Mucosa of descending colon (tissue), 3 donors: ENCODE measurements around the gene COL23A1. TPM values are rescaled to one million over a fixed set of nuclear protein-coding genes. Genes with fewer than 3 reads are reported as not detected.
A peak's percentile ranks its signal among the peaks of the same experiment; 100 is the strongest.

Experiments
- ATAC-seq: fragments of 200-7000 bp; cut with Tn5 transposase; one replicate; pipeline ENCODE4 v1.9.1; 2020; ENCODE audit warnings: mild to moderate bottlenecking, moderate library complexity
- DNase-seq, 3 donors: peaks; one replicate each; pipeline ENCODE4 v3.0.0-alpha.2; 2020
- H3K36me3 ChIP-seq: fragments of 200-600 bp; one replicate; pipeline ENCODE4 v1.8.0; 2021; ENCODE audit warnings: low read depth, mild to moderate bottlenecking
- H3K4me1 ChIP-seq: fragments of 200-600 bp; one replicate; pipeline ENCODE4 v1.8.0; 2021; ENCODE audit warnings: low read depth, mild to moderate bottlenecking
- H3K4me3 ChIP-seq: fragments of 200-600 bp; one replicate; pipeline ENCODE4 v1.8.0; 2021; ENCODE audit warnings: mild to moderate bottlenecking
- H3K9me3 ChIP-seq: fragments of 200-600 bp; one replicate; pipeline ENCODE4 v1.8.0; 2021; ENCODE audit warnings: mild to moderate bottlenecking
- intact Hi-C, 2 donors: fragments of 100-400 bp; cut with DNase I in 1 of 2; cut with micrococcal nuclease in 1 of 2; formaldehyde crosslinking; loops; one replicate each; pipeline versions ENCODE4 v1.11.0 to v1.11.1; 2022; cut with DNase I, micrococcal nuclease
- total RNA-seq, 3 donors: library from RNA; stranded (reverse); fragmentation: NEBNext Ultra II Directional in 2 of 3; extraction: Animal tissue kit (Norgen Biotek cat#: 25700) in 2 of 3; gene quantifications; one replicate each; pipeline versions ENCODE4 v1.2.1 to v1.2.4, GENCODE V29; 2021 to 2023
- TF ChIP-seq, protein P1 (sequence below): fragments of 200-600 bp; IDR thresholded peaks from one replicate; pipeline ENCODE4 v1.8.0; 2022; ENCODE audit warnings: antibody characterized with exemption, mild to moderate bottlenecking
- donor health status: DM: no; HTN: no; CAD: no; lungs with moderate emphysema.
- donor health status: DM: no; HTN: no; CAD: no.
- donor health status: DM: no; HTN: yes; CAD: no.

COL23A1 gene
- total RNA-seq, 3 donors from 2014 or later = 0.17 to 2.7 (median 0.43) TPM

DNA sequence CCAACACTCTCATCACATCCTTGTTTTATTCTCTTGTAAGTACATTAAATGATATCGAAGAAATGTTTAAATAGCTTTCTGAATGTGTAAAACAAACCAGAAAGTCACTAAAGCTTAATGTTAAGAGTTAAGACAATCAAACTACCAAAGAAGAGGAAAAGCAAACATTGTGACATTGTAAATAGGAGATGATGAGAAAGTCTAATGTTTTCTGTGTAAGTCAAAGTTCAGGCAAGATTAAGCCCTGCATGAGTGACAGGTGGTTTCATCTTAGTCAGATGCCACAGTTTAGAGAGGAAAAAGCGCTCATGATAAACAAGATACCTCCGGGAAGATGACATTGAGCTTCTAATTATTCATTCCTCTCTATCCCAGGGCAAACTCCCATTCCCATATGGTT lies 306.7 kb downstream of the COL23A1 start:
- intact Hi-C loops = loop anchor here in 1 of 2 donors (10.0 kb wide), 1 partner anchor 271 kb away; no protein-coding TSS in a partner anchor
- DNase-seq = no peak
- peaks cover 10% of the 10 kb centered on the region for H3K9me3 ChIP-seq
- no peak for ATAC-seq
- TF ChIP-seq, protein P1, sequence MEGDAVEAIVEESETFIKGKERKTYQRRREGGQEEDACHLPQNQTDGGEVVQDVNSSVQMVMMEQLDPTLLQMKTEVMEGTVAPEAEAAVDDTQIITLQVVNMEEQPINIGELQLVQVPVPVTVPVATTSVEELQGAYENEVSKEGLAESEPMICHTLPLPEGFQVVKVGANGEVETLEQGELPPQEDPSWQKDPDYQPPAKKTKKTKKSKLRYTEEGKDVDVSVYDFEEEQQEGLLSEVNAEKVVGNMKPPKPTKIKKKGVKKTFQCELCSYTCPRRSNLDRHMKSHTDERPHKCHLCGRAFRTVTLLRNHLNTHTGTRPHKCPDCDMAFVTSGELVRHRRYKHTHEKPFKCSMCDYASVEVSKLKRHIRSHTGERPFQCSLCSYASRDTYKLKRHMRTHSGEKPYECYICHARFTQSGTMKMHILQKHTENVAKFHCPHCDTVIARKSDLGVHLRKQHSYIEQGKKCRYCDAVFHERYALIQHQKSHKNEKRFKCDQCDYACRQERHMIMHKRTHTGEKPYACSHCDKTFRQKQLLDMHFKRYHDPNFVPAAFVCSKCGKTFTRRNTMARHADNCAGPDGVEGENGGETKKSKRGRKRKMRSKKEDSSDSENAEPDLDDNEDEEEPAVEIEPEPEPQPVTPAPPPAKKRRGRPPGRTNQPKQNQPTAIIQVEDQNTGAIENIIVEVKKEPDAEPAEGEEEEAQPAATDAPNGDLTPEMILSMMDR = no peak
- no peak overlapping the region for H3K4me3 ChIP-seq
- no peaks in the 10 kb centered on the region for H3K36me3 ChIP-seq
- H3K4me1 ChIP-seq = no peaks in the 10 kb centered on the region

GRCh38 chr5:178282391-178282790 lies 307.8 kb downstream of the COL23A1 start:
- DNase-seq = peak in 1 of 3 donors; percentile 10
- no peak overlapping the region for H3K4me3 ChIP-seq
- intact Hi-C loops = loop anchor here in 1 of 2 donors (10.0 kb wide), 1 partner anchor 272 kb away; no protein-coding TSS in a partner anchor
- TF ChIP-seq, protein P1 = no peak
- H3K9me3 ChIP-seq = peaks cover 10% of the 10 kb centered on the region
- no peak for ATAC-seq
- no peaks in the 10 kb centered on the region for H3K36me3 ChIP-seq
- H3K4me1 ChIP-seq = no peaks in the 10 kb centered on the region

DNA sequence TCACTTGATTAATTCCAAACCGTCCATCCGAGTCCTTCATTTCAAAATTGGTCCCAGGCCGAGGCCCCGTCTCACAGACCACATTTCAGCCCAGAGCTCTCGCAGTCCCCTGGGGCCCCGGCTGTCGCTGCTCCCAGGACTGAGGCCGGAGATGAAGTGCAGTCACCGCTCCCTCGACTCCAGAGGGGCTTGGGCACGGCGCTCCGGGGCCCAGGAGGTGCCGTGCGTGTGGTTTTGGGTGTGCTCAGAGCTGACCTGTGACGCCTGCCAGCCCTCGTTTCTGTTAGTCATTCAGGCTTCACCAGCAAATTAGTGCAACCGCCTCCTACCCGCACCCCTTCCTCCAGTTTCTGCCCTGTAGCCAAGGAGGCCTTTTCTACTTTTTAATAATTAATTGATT lies 308.9 kb downstream of the COL23A1 start:
- ATAC-seq (no peak), DNase-seq (peak in 1 of 3 donors; percentile 24)
- Histone ChIP-seq H3K36me3 (no peaks in the 10 kb centered on the region), H3K4me3 (no peak overlapping the region), H3K9me3 (peaks cover 10% of the 10 kb centered on the region), H3K4me1 (no peaks in the 10 kb centered on the region)
- TF ChIP-seq, protein P1 = no peak
- intact Hi-C loops = loop anchor here in 1 of 2 donors (10.0 kb wide), 1 partner anchor 273 kb away; no protein-coding TSS in a partner anchor

- H3K4me1 ChIP-seq = no peaks in the 10 kb centered on the region
- no peak overlapping the region for H3K4me3 ChIP-seq
- peaks cover 12% of the 10 kb centered on the region for H3K9me3 ChIP-seq
- DNase-seq (no peak), ATAC-seq (no peak)
- TF ChIP-seq, protein P1 = no peak
- intact Hi-C loops = loop anchor here in 1 of 2 donors (10.0 kb wide), 1 partner anchor 274 kb away; no protein-coding TSS in a partner anchor
- H3K36me3 ChIP-seq = no peaks in the 10 kb centered on the region
Measured at GRCh38 chr5:178280631-178281030, 309.6 kb downstream of the COL23A1 start.

DNA sequence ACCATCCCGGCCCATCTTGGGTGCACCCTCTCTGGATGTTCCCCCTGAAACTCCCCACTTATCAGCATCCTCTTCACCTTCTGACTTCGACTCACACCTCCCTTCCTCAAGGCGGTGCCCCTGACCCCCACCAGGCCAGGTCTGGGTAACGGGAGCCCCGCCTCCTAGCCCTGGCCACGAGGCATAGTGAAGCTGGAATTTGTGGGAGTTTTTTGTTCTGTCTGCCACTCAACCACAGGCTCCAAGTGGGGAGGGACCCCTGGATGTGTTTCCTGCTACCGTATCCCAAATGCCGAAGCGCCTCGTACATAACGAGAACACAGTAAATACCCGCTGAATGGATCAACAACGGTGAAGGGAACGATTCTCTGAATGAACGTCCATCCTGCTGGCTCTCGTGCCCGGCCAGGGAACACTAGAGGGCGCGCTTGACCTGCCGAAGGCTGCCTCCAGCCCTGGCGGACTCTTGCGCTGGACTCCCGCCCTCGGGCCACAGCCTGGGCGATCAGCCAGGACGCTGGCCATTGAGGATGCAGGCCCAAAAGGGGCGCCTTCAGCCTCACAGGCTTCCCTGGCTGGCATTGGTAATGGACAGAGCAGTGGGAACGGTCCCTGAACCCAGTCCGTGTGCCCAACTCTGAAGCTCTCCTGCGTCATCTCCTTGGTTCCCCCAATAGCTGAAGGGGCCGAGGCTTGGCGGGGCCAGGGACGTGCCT lies 310.3 kb downstream of the COL23A1 start:
- DNase-seq = peak; percentile 84 to 93 (median 90)
- TF ChIP-seq, protein P1 = peak; percentile 87

More for the DNA sequence above, 310.3 kb downstream of the COL23A1 start:
- Histone ChIP-seq H3K9me3 (peaks cover 12% of the 10 kb centered on the region), H3K36me3 (no peaks in the 10 kb centered on the region), H3K4me3 (no peak overlapping the region), H3K4me1 (no peaks in the 10 kb centered on the region)
- peak; percentile 96 for ATAC-seq
- intact Hi-C loops = loop anchor here (10.0 kb wide), 1 partner anchor 275 kb away; no protein-coding TSS in a partner anchor
